Measurements from ENCODE around the gene NUBPL. TPM values are rescaled to one million over a fixed set of nuclear protein-coding genes. Genes with fewer than 3 reads are reported as not detected.
"Not testable (repeated sequence)": the region's sequence is repeated elsewhere in the genome, so short reads cannot be mapped to it uniquely, and the experiment has no call there.

The NUBPL gene
- total RNA-seq, 1 experiment from 2014 or later, result 11.6 TPM

DNA sequence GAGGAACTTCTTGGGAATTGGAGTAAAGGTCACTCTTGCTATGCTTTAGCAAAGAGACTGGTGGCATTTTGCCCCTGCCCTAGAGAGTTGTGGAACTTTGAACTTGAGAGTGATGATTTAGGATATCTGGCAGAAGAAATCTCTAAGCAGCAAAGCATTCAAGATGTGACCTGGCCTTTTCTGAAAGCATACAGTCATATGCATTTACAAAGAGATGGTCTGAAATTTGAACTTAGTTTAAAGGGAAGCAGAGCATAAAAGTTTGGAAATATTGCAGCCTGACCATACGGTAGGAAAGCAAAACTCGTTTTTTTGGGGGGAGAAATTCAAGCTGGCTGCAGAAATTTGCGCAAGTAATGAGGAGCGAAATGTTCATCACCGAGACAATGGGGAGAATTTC lies 60.9 kb downstream of the NUBPL start (continued):
- TF ChIP-seq, protein P1, sequence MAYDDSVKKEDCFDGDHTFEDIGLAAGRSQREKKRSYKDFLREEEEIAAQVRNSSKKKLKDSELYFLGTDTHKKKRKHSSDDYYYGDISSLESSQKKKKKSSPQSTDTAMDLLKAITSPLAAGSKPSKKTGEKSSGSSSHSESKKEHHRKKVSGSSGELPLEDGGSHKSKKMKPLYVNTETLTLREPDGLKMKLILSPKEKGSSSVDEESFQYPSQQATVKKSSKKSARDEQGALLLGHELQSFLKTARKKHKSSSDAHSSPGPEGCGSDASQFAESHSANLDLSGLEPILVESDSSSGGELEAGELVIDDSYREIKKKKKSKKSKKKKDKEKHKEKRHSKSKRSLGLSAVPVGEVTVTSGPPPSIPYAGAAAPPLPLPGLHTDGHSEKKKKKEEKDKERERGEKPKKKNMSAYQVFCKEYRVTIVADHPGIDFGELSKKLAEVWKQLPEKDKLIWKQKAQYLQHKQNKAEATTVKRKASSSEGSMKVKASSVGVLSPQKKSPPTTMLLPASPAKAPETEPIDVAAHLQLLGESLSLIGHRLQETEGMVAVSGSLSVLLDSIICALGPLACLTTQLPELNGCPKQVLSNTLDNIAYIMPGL (CRISPR knock-in tag; IDR thresholded peaks at IDR 0.05), result no peak
- TF ChIP-seq NFE2L1 (CRISPR knock-in tag; IDR thresholded peaks at IDR 0.05) (no peak), GRHL2 (CRISPR knock-in tag; IDR thresholded peaks at IDR 0.05; ENCODE audit: insufficient replicate concordance, severe bottlenecking) (no peak)
- TF ChIP-seq, protein P2, sequence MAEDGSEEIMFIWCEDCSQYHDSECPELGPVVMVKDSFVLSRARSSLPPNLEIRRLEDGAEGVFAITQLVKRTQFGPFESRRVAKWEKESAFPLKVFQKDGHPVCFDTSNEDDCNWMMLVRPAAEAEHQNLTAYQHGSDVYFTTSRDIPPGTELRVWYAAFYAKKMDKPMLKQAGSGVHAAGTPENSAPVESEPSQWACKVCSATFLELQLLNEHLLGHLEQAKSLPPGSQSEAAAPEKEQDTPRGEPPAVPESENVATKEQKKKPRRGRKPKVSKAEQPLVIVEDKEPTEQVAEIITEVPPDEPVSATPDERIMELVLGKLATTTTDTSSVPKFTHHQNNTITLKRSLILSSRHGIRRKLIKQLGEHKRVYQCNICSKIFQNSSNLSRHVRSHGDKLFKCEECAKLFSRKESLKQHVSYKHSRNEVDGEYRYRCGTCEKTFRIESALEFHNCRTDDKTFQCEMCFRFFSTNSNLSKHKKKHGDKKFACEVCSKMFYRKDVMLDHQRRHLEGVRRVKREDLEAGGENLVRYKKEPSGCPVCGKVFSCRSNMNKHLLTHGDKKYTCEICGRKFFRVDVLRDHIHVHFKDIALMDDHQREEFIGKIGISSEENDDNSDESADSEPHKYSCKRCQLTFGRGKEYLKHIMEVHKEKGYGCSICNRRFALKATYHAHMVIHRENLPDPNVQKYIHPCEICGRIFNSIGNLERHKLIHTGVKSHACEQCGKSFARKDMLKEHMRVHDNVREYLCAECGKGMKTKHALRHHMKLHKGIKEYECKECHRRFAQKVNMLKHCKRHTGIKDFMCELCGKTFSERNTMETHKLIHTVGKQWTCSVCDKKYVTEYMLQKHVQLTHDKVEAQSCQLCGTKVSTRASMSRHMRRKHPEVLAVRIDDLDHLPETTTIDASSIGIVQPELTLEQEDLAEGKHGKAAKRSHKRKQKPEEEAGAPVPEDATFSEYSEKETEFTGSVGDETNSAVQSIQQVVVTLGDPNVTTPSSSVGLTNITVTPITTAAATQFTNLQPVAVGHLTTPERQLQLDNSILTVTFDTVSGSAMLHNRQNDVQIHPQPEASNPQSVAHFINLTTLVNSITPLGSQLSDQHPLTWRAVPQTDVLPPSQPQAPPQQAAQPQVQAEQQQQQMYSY (CRISPR knock-in tag; IDR thresholded peaks at IDR 0.05), result no peak

DNA sequence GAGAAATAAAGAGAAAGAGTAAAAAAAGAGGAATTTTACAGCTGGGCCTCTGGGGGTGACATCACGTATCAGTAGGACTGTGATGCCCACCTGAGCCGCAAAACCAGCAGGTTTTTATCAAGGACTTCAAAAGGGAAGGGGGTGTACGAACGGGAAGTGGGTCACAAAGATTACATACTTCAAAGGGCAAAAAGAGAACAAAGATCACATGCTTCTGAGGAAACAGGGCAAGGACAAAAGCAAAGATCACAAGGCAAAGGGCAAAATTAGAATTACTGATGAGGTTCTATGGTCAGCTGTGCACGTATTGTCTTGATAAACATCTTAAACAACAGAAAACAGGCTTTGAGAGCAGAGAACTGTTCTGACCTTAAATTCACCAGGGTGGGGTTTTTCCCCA lies 91.7 kb downstream of the NUBPL start:
- POLR2A ChIA-PET; ATAC-seq; H3K4me1 Mint-ChIP-seq; H3K27ac Mint-ChIP-seq; H3K27me3 Mint-ChIP-seq (ENCODE audit: low read depth); H3K4me3 Mint-ChIP-seq; DNase-seq (ENCODE audit: low spot score); CTCF ChIA-PET: not testable (repeated sequence)
- H3K9me3 Mint-ChIP-seq, result peaks cover 46% of the 10 kb centered on the region
- H3K36me3 Mint-ChIP-seq, result peaks cover 43% of the 10 kb centered on the region

DNA sequence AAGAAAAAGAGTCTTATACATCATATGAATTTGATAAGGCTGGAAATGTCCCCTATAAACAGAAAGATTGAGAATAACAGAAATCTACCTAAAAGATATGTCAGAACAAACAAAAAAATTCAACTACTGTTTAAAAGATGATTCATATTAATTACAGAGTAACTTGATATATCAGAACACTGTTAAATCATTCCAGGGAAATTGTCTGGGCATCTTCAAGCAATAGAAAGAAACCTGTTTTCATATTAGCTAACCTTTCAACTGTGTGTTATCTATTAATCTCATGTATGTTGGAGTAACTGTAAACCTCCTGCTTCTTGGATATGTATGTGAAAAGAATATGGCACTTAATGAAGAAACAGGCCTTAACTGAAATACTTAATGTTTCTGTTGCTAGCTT lies 96.7 kb downstream of the NUBPL start:
- ATAC-seq, result no peak
- TF ChIP-seq, protein P3, sequence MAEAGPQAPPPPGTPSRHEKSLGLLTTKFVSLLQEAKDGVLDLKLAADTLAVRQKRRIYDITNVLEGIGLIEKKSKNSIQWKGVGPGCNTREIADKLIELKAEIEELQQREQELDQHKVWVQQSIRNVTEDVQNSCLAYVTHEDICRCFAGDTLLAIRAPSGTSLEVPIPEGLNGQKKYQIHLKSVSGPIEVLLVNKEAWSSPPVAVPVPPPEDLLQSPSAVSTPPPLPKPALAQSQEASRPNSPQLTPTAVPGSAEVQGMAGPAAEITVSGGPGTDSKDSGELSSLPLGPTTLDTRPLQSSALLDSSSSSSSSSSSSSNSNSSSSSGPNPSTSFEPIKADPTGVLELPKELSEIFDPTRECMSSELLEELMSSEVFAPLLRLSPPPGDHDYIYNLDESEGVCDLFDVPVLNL (CRISPR knock-in tag; IDR thresholded peaks at IDR 0.05; ENCODE audit: borderline replicate concordance, low read depth), result no peak
- no peak for TF ChIP-seq ZNF671 (CRISPR knock-in tag; IDR thresholded peaks at IDR 0.05)
- TF ChIP-seq ESRRA (CRISPR knock-in tag; IDR thresholded peaks at IDR 0.05; ENCODE audit: borderline replicate concordance), result no peak
- TF ChIP-seq CBFB (CRISPR knock-in tag; IDR thresholded peaks at IDR 0.05; ENCODE audit: low read depth), result no peak
- TF ChIP-seq, protein P4, sequence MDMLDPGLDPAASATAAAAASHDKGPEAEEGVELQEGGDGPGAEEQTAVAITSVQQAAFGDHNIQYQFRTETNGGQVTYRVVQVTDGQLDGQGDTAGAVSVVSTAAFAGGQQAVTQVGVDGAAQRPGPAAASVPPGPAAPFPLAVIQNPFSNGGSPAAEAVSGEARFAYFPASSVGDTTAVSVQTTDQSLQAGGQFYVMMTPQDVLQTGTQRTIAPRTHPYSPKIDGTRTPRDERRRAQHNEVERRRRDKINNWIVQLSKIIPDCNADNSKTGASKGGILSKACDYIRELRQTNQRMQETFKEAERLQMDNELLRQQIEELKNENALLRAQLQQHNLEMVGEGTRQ (CRISPR knock-in tag; IDR thresholded peaks at IDR 0.05), result no peak
- TF ChIP-seq KAT7 (CRISPR knock-in tag; IDR thresholded peaks at IDR 0.05; ENCODE audit: borderline replicate concordance), result no peak
- no peak for TF ChIP-seq FOXJ3 (CRISPR knock-in tag; IDR thresholded peaks at IDR 0.05; ENCODE audit: borderline replicate concordance)
- no peak for TF ChIP-seq RELA (CRISPR knock-in tag; IDR thresholded peaks at IDR 0.05; ENCODE audit: borderline replicate concordance)
- TF ChIP-seq, protein P5, sequence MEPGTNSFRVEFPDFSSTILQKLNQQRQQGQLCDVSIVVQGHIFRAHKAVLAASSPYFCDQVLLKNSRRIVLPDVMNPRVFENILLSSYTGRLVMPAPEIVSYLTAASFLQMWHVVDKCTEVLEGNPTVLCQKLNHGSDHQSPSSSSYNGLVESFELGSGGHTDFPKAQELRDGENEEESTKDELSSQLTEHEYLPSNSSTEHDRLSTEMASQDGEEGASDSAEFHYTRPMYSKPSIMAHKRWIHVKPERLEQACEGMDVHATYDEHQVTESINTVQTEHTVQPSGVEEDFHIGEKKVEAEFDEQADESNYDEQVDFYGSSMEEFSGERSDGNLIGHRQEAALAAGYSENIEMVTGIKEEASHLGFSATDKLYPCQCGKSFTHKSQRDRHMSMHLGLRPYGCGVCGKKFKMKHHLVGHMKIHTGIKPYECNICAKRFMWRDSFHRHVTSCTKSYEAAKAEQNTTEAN (CRISPR knock-in tag; IDR thresholded peaks at IDR 0.05), result no peak
- TF ChIP-seq, protein P6, sequence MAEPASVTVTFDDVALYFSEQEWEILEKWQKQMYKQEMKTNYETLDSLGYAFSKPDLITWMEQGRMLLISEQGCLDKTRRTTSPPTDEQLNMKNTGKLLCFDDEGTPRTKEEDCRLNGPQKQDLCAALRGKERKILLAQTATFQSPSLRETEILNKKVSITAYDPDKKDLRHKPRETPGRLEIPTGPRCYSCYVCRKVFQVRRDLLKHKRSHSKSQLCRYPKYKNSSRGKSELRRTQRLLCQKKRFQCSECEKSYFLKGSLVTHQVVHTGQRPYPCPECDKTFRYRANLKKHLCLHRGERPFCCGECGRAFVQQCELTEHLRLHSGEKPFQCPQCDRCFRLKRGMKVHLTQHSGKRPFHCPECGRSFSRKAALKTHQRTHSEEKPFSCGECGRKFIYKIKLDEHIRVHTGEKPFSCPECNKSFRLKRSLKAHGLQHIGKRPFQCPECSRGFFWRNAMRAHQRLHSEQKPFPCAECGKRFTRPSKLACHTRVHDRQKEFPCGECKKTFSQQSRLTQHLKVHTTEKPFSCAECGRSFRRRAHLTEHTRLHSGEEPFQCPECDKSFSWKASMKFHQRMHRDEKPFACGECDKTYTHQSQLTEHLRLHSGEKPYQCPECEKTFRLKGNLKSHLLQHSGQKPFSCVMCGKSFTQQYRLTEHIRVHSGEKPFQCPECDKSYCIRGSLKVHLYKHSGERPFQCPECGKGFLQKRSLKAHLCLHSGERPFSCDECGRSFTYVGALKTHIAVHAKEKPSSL (CRISPR knock-in tag; conservative IDR thresholded peaks at IDR 0.05), result no peak
- TF ChIP-seq, protein P1 (CRISPR knock-in tag; IDR thresholded peaks at IDR 0.05), result no peak
- no peak for TF ChIP-seq JAZF1 (CRISPR knock-in tag; IDR thresholded peaks at IDR 0.05)
- TF ChIP-seq, protein P7, sequence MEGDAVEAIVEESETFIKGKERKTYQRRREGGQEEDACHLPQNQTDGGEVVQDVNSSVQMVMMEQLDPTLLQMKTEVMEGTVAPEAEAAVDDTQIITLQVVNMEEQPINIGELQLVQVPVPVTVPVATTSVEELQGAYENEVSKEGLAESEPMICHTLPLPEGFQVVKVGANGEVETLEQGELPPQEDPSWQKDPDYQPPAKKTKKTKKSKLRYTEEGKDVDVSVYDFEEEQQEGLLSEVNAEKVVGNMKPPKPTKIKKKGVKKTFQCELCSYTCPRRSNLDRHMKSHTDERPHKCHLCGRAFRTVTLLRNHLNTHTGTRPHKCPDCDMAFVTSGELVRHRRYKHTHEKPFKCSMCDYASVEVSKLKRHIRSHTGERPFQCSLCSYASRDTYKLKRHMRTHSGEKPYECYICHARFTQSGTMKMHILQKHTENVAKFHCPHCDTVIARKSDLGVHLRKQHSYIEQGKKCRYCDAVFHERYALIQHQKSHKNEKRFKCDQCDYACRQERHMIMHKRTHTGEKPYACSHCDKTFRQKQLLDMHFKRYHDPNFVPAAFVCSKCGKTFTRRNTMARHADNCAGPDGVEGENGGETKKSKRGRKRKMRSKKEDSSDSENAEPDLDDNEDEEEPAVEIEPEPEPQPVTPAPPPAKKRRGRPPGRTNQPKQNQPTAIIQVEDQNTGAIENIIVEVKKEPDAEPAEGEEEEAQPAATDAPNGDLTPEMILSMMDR (IDR thresholded peaks at IDR 0.05), result no peak
- TF ChIP-seq, protein P8, sequence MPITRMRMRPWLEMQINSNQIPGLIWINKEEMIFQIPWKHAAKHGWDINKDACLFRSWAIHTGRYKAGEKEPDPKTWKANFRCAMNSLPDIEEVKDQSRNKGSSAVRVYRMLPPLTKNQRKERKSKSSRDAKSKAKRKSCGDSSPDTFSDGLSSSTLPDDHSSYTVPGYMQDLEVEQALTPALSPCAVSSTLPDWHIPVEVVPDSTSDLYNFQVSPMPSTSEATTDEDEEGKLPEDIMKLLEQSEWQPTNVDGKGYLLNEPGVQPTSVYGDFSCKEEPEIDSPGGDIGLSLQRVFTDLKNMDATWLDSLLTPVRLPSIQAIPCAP (CRISPR knock-in tag; IDR thresholded peaks at IDR 0.05), result no peak

More for the DNA sequence above, 96.7 kb downstream of the NUBPL start:
- POLR2A ChIA-PET, result no interaction called here
- H3K27ac Mint-ChIP-seq, result no peak overlapping the region
- no peaks in the 10 kb centered on the region; the same call in 1 of the 2 replicates for H3K27me3 Mint-ChIP-seq (ENCODE audit: low read depth)
- peaks cover 23% of the 10 kb centered on the region for H3K36me3 Mint-ChIP-seq
- peaks cover 35% of the 10 kb centered on the region for H3K9me3 Mint-ChIP-seq
- no peaks in the 10 kb centered on the region for H3K4me1 Mint-ChIP-seq
- H3K4me3 Mint-ChIP-seq, result no peak overlapping the region
- DNase-seq (ENCODE audit: low spot score), result no peak
- CTCF ChIA-PET, result no interaction called here

Data from WTC11 (cell line).